Measurements from ENCODE around the gene GRIK4. TPM values are rescaled to one million over a fixed set of nuclear protein-coding genes. Genes with fewer than 3 reads are reported as not detected.

The GRIK4 gene
- total RNA-seq, 1 experiment from 2014 or later, result not detected

DNA sequence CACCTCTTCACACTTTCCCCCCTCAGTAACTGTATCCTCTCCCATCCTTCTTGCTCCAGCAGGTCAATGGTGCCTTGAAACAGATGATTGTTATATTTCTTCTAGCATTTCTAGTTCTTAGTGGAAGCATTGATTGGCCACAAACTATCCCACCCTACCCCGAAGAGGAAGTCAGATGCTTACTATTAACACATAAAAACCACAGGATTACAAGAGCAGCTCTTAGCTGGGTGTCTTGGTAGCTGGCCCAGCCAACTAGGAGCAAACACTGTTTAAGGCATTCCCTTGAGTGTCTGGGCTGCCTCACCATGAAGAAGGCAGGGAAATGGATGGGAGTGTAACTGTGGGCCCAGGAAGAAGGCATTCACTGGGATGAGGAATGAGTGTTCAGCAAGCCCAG is 176.6 kb downstream of the GRIK4 start:
- ATAC-seq, result no peak
- no peak overlapping the region for H3K27ac ChIP-seq (ENCODE audit: low read length)
- TF ChIP-seq EZH2 (IDR thresholded peaks at IDR 0.05; ENCODE audit: low read length, unreplicated experiment), result no peak
- no peak for TF ChIP-seq EZH2phosphoT487 (IDR thresholded peaks at IDR 0.05; ENCODE audit: borderline replicate concordance, low read length)
- TF ChIP-seq, protein P1, sequence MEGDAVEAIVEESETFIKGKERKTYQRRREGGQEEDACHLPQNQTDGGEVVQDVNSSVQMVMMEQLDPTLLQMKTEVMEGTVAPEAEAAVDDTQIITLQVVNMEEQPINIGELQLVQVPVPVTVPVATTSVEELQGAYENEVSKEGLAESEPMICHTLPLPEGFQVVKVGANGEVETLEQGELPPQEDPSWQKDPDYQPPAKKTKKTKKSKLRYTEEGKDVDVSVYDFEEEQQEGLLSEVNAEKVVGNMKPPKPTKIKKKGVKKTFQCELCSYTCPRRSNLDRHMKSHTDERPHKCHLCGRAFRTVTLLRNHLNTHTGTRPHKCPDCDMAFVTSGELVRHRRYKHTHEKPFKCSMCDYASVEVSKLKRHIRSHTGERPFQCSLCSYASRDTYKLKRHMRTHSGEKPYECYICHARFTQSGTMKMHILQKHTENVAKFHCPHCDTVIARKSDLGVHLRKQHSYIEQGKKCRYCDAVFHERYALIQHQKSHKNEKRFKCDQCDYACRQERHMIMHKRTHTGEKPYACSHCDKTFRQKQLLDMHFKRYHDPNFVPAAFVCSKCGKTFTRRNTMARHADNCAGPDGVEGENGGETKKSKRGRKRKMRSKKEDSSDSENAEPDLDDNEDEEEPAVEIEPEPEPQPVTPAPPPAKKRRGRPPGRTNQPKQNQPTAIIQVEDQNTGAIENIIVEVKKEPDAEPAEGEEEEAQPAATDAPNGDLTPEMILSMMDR (conservative IDR thresholded peaks at IDR 0.05; ENCODE audit: low read depth, low read length), result no peak
- ChIA-PET POLR2A (ENCODE audit: unreplicated experiment) (no interaction called here), CTCF (no interaction called here)
- H3F3A ChIP-seq (ENCODE audit: low read length, unreplicated experiment), result no peaks in the 10 kb centered on the region
- H3K4me2 ChIP-seq (ENCODE audit: low read length), result no peak overlapping the region
- no peaks in the 10 kb centered on the region for H4K20me1 ChIP-seq (ENCODE audit: low read length)
- BruUV-seq (replicated peaks), result no TSS peak
- intact Hi-C loops (cut with micrococcal nuclease), result loop anchor here (5.0 kb wide), 2 partner anchors 264 to 424 kb away; no protein-coding TSS in a partner anchor
- H3K4me1 ChIP-seq (ENCODE audit: insufficient read depth, low read length), result no peaks in the 10 kb centered on the region
- H2AFZ ChIP-seq (ENCODE audit: low read length), result no peak overlapping the region
- no peaks in the 10 kb centered on the region for H3K36me3 ChIP-seq (ENCODE audit: low read depth, low read length)
- no peak for DNase-seq
- H3K9ac ChIP-seq (ENCODE audit: low read length), result no peak overlapping the region
- no peak overlapping the region for H3K4me3 ChIP-seq (ENCODE audit: low read length)
- H3K9me2 ChIP-seq (replicated peaks; ENCODE audit: low read length), result no peaks in the 10 kb centered on the region
- H3K79me2 ChIP-seq (ENCODE audit: low read length), result no peaks in the 10 kb centered on the region
- peaks cover 75% of the 10 kb centered on the region for H3K27me3 ChIP-seq (ENCODE audit: low read length)
- H3K9me3 ChIP-seq (ENCODE audit: low read length), result no peaks in the 10 kb centered on the region

DNA sequence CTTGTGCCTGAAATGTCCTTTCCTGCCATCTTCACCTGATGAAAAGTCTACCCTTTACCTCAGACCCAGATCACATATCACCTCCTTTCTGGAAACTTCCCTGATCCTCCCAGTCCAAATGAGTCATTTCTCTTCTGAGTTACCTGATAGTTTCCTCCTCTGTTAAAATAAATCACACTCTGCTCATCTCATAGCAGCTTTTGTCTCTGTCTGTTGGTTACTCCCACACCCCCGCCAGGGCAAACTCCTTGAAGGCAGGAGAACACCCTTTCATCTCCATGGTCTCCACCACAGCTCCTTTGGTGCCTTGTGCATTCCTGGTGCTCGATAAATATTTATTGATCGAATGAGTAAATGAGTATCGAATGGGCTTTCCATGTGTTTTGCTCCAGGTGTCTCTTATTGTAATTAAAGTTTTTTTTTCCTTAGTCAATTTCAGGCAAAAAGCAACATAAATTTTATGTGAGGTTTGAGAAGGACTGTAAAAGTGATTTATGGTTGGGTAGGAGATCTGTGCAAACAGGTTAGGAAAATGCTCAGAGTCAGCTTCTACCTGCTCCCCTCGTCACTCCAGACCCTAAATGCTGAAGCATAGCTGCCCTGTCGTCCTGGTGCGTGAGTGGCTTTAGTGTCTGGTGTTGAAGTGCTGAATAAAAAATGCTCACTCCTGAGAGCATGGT is 178.2 kb downstream of the GRIK4 start:
- Histone ChIP-seq H3K4me2 (ENCODE audit: low read length) (no peak overlapping the region), H3F3A (ENCODE audit: low read length, unreplicated experiment) (no peaks in the 10 kb centered on the region), H3K4me3 (ENCODE audit: low read length) (no peak overlapping the region), H3K4me1 (ENCODE audit: insufficient read depth, low read length) (no peaks in the 10 kb centered on the region), H3K27me3 (ENCODE audit: low read length) (peaks cover 89% of the 10 kb centered on the region), H3K9ac (ENCODE audit: low read length) (no peak overlapping the region), H3K9me3 (ENCODE audit: low read length) (no peaks in the 10 kb centered on the region), H2AFZ (ENCODE audit: low read length) (no peak overlapping the region), H3K79me2 (ENCODE audit: low read length) (no peaks in the 10 kb centered on the region), H3K36me3 (ENCODE audit: low read depth, low read length) (no peaks in the 10 kb centered on the region), H3K9me2 (replicated peaks; ENCODE audit: low read length) (no peaks in the 10 kb centered on the region), H3K27ac (ENCODE audit: low read length) (no peak overlapping the region), H4K20me1 (ENCODE audit: low read length) (no peaks in the 10 kb centered on the region)
- intact Hi-C loops (cut with micrococcal nuclease), result loop anchor here (5.0 kb wide), 2 partner anchors 263 to 423 kb away; no protein-coding TSS in a partner anchor
- TF ChIP-seq EZH2phosphoT487 (IDR thresholded peaks at IDR 0.05; ENCODE audit: borderline replicate concordance, low read length) (no peak), EZH2 (IDR thresholded peaks at IDR 0.05; ENCODE audit: low read length, unreplicated experiment) (no peak)
- TF ChIP-seq, protein P1 (conservative IDR thresholded peaks at IDR 0.05; ENCODE audit: low read depth, low read length), result no peak
- no peak for ATAC-seq
- ChIA-PET CTCF (no interaction called here), POLR2A (ENCODE audit: unreplicated experiment) (no interaction called here)
- no peak for DNase-seq
- BruUV-seq (replicated peaks), result no TSS peak

DNA sequence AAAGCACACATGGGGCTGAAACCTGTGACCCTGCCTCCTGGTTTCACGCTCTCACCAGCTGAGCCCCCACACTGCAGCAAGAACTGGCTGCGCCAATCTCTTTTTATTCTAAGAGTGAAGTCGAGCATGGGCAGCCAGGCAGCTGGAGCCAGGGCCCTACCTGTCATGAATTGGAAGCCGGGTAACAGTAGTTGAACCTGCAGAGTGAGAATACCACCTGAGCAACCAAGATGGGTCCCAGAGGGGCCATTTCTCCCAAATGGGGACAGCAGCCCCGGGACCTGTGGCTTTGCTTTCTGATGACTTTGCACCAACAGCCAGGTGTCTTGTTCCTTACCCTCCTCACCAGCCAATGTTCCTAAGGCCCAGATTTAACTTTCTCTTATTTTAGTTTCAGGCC is 178.9 kb downstream of the GRIK4 start:
- Histone ChIP-seq H3K9me3 (ENCODE audit: low read length) (no peaks in the 10 kb centered on the region), H3K4me1 (ENCODE audit: insufficient read depth, low read length) (no peaks in the 10 kb centered on the region), H3F3A (ENCODE audit: low read length, unreplicated experiment) (no peaks in the 10 kb centered on the region), H3K9me2 (replicated peaks; ENCODE audit: low read length) (no peaks in the 10 kb centered on the region), H3K36me3 (ENCODE audit: low read depth, low read length) (no peaks in the 10 kb centered on the region), H3K9ac (ENCODE audit: low read length) (no peak overlapping the region), H4K20me1 (ENCODE audit: low read length) (no peaks in the 10 kb centered on the region), H2AFZ (ENCODE audit: low read length) (no peak overlapping the region), H3K4me2 (ENCODE audit: low read length) (no peak overlapping the region), H3K27ac (ENCODE audit: low read length) (no peak overlapping the region), H3K27me3 (ENCODE audit: low read length) (peaks cover 91% of the 10 kb centered on the region), H3K4me3 (ENCODE audit: low read length) (no peak overlapping the region), H3K79me2 (ENCODE audit: low read length) (no peaks in the 10 kb centered on the region)
- TF ChIP-seq EZH2 (IDR thresholded peaks at IDR 0.05; ENCODE audit: low read length, unreplicated experiment) (no peak), EZH2phosphoT487 (IDR thresholded peaks at IDR 0.05; ENCODE audit: borderline replicate concordance, low read length) (no peak)
- TF ChIP-seq, protein P1 (conservative IDR thresholded peaks at IDR 0.05; ENCODE audit: low read depth, low read length), result no peak
- ATAC-seq (no peak), DNase-seq (no peak)
- intact Hi-C loops (cut with micrococcal nuclease), result no loop called here
- no TSS peak for BruUV-seq (replicated peaks)
- CTCF ChIA-PET, result no interaction called here
- POLR2A ChIA-PET (ENCODE audit: unreplicated experiment), result no interaction called here

Data from PC-3 (cell line).